HepG2 (cell line): ENCODE data around the gene EXOC7.

Experiments used
- ATF1 ChIP-seq: IDR thresholded peaks from 2 replicates; pipeline ENCODE4 v1.6.1; 2016; ENCODE audit warnings: mild to moderate bottlenecking, control low read depth
- HDAC1 ChIP-seq: sonication (generic); formaldehyde crosslinking; IDR thresholded peaks from 2 replicates; pipeline ENCODE4 v1.5.1; 2020; ENCODE audit warnings: mild to moderate bottlenecking, missing genetic modification reagents
- MTF1 ChIP-seq: sonication (generic); formaldehyde crosslinking; IDR thresholded peaks from 2 replicates; pipeline ENCODE4 v1.5.0; 2020; ENCODE audit warnings: missing genetic modification reagents
- SIX1 ChIP-seq: sonication (generic); formaldehyde crosslinking; IDR thresholded peaks from 2 replicates; pipeline ENCODE4 v1.4.0; 2020; ENCODE audit warnings: missing genetic modification reagents, borderline replicate concordance
- ZFP36 ChIP-seq: fragments of 150-350 bp; IDR thresholded peaks from 2 replicates; pipeline ENCODE4 v1.6.1; 2018; ENCODE audit warnings: borderline replicate concordance, low read length, low read depth; ENCODE audit not compliant: partially characterized antibody
- ZNF124 ChIP-seq: sonication (generic); formaldehyde crosslinking; IDR thresholded peaks from 2 replicates; pipeline ENCODE4 v1.4.0; 2020; ENCODE audit warnings: missing genetic modification reagents
- ZNF274 ChIP-seq: sonication (generic); formaldehyde crosslinking; IDR thresholded peaks from 2 replicates; pipeline ENCODE4 v1.5.1; 2020; ENCODE audit warnings: mild to moderate bottlenecking, missing genetic modification reagents

DNA sequence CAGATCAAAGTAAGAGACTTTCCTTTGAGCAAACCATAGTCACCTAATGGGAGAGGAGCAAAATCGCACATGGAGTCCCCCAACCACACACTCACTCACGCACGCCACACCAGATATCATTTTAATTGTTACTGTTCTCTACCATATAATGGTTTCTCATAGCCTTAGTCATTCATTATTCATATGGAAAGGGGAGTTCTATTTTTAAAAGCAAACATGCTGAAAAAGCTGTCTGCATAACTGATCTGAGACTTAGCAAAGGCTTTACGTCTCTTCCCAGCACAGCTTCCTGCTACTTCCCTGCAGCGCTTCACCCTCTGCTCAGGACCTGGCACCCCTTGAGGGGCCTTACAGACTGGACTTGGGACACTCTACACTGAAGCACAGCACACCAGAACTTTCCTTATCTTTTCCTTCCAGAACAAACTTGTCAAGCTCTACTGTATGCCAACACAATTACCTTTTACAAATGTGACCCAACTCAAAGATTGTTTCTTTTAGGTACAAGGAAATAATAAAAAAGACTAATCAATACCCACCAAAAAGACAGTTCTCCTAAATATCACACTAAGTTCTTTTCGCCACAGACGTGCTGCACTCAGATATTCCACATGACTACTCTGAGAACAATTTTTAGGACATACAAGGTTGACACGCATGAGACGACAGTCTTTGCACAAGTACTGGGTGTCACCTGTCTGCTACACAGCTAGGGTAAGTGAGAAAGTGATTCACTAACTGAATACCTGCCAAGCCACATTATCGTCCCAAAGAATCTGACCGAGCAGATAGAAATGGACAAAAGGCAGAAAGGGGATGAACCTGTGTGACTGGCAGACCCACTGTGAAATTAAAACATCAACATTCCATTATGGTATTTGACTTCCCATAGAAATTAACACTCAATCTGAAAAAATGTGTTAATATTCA, 52.8 kb downstream of the EXOC7 start:
- TF ChIP-seq ZFP36, result no peak
- TF ChIP-seq SIX1 (CRISPR knock-in tag), result no peak
- no peak for TF ChIP-seq ZNF274
- no peak for TF ChIP-seq ZNF124
- TF ChIP-seq HDAC1 (CRISPR knock-in tag), result no peak
- TF ChIP-seq MTF1, result no peak
- TF ChIP-seq ATF1, result no peak
